ENCODE data around the gene CDK6. TPM values are rescaled to one million over a fixed set of nuclear protein-coding genes. Genes with fewer than 3 reads are reported as not detected.

CDK6 gene
- polyA plus RNA-seq, 2 of the 4 experiments (the other 2 are of a cell fraction) = 13.6 to 25.9 TPM

DNA sequence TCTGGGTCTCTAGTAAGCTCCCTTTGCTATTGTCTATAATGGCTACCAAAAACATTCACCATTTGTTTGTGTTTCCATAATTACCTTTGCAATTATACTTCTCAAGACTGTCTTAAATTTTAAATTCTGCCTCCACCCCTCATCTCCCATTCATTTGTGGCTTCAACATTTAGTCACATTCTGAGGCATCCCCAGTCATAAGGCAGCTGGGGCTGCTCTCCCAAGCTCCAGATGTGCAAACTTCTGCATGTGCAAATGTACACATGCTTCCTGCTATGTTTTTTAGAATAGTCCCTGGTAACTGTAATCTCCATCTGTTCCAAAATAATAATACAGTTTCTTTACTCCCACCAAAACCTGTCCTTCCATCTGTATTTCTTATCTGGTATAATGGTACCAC lies 97.3 kb downstream of the CDK6 start:
- Histone ChIP-seq H3K4me1 (peaks cover 44% of the 10 kb centered on the region), H3K4me2 (no peak overlapping the region), H3K27ac (peak overlapping the region in 1 of 2 experiments; percentile 75; a peak in 3 of 6 replicates), H3K9me3 (peaks cover 2% of the 10 kb centered on the region; the same call in 1 of the 3 replicates), H3K4me3 (no peak overlapping the region)
- FAIRE-seq = no peak
- ChIA-PET POLR2A (no interaction called here), CTCF (interaction anchor here (3.2 to 3.5 kb wide), 2 partner anchors 94 kb away, joined by 10 to 20 read pairs; no protein-coding TSS in a partner anchor)
- no peak for DNase-seq (ENCODE audit: low read depth in 1 of 2, low spot score in 1 of 2)
- TF ChIP-seq, protein P1, sequence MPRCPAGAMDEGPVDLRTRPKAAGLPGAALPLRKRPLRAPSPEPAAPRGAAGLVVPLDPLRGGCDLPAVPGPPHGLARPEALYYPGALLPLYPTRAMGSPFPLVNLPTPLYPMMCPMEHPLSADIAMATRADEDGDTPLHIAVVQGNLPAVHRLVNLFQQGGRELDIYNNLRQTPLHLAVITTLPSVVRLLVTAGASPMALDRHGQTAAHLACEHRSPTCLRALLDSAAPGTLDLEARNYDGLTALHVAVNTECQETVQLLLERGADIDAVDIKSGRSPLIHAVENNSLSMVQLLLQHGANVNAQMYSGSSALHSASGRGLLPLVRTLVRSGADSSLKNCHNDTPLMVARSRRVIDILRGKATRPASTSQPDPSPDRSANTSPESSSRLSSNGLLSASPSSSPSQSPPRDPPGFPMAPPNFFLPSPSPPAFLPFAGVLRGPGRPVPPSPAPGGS (IDR thresholded peaks at IDR 0.05) = no peak
- no peak for TF ChIP-seq CEBPB (IDR thresholded peaks at IDR 0.05)
- ATAC-seq = no peak

DNA sequence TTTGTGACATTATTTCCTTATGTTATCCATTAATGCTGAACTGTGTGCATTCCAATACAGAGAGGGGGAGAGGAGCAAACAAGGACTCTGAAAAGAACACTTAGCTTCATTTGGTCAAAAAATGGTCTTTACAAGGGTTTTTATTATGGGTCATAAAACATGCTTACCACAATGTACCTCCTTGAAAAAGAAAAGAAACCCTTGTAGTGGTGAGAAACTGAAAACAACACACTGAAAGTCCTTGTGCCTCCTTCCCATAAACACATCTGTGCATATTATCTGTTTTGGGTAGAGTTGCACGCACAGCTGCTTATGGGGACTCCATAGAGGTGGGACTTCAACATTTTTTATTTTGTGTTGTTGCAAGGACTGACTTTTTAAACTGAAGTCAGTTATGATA lies 98.7 kb downstream of the CDK6 start:
- peaks cover 41% of the 10 kb centered on the region for H3K4me1 ChIP-seq
- TF ChIP-seq MAFK (IDR thresholded peaks at IDR 0.05; ENCODE audit: partially characterized antibody) (no peak), KDM5A (IDR thresholded peaks at IDR 0.05) (no peak), EHMT2 (IDR thresholded peaks at IDR 0.05; ENCODE audit: low read depth) (no peak), MYC (IDR thresholded peaks at IDR 0.05; ENCODE audit: borderline replicate concordance, low read length) (no peak), HEYL (CRISPR knock-in tag; IDR thresholded peaks at IDR 0.05) (no peak), HOXB5 (CRISPR knock-in tag; IDR thresholded peaks at IDR 0.05) (no peak), ZSCAN20 (CRISPR knock-in tag; IDR thresholded peaks at IDR 0.05) (no peak), ZFP36 (IDR thresholded peaks at IDR 0.05; ENCODE audit: borderline replicate concordance, partially characterized antibody) (no peak), BHLHE40 (IDR thresholded peaks at IDR 0.05; ENCODE audit: low read depth, low read length) (no peak), ZC3H11A (IDR thresholded peaks at IDR 0.05) (no peak), EHF (CRISPR knock-in tag; IDR thresholded peaks at IDR 0.05) (no peak)
- TF ChIP-seq, protein P2, sequence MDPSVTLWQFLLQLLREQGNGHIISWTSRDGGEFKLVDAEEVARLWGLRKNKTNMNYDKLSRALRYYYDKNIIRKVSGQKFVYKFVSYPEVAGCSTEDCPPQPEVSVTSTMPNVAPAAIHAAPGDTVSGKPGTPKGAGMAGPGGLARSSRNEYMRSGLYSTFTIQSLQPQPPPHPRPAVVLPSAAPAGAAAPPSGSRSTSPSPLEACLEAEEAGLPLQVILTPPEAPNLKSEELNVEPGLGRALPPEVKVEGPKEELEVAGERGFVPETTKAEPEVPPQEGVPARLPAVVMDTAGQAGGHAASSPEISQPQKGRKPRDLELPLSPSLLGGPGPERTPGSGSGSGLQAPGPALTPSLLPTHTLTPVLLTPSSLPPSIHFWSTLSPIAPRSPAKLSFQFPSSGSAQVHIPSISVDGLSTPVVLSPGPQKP (IDR thresholded peaks at IDR 0.05; ENCODE audit: low read depth, low read length) = no peak
- TF ChIP-seq, protein P1 (IDR thresholded peaks at IDR 0.05) = no peak
- TF ChIP-seq, protein P3, sequence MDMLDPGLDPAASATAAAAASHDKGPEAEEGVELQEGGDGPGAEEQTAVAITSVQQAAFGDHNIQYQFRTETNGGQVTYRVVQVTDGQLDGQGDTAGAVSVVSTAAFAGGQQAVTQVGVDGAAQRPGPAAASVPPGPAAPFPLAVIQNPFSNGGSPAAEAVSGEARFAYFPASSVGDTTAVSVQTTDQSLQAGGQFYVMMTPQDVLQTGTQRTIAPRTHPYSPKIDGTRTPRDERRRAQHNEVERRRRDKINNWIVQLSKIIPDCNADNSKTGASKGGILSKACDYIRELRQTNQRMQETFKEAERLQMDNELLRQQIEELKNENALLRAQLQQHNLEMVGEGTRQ (IDR thresholded peaks at IDR 0.05) = no peak
- ATAC-seq = no peak
- no peak overlapping the region for H3K4me2 ChIP-seq
- 100% methylated on average over 1 of the region's 1 CpG for WGBS (ENCODE audit: missing lambda C conversion rate)
- H3K4me3 ChIP-seq = no peak overlapping the region
- DNase-seq (ENCODE audit: low read depth in 1 of 2, low spot score in 1 of 2) = no peak
- FAIRE-seq = no peak
- CTCF ChIA-PET = interaction anchor here (0.9 to 3.5 kb wide), 3 partner anchors 10 to 95 kb away, joined by 3 to 10 read pairs (median 3); no protein-coding TSS in a partner anchor
- no peaks in the 10 kb centered on the region for H3K9me3 ChIP-seq
- H3K27ac ChIP-seq = peak overlapping the region in 1 of 2 experiments; percentile 51; a peak in 3 of 6 replicates
- POLR2A ChIA-PET = no interaction called here

DNA sequence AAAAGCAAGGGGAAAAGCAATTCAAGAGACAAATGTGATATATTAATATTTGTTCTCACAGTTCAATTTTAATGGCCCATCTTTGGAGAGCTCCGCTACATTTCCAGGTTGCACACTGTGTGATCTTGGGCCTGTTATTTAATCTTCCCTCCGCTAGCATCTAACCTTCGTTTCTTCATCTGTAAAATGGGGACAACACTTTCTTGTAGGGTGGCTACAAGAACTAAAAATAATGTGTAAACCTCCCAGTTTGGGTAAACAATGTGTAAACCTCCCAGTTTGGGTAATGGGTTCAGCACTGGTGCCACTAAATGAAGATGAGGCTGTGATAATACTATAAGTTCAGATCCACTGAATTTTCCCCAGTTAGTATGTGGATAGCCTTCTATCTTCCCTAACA lies 99.5 kb downstream of the CDK6 start:
- no peak overlapping the region for H3K4me3 ChIP-seq
- WGBS (ENCODE audit: missing lambda C conversion rate) = 96% methylated on average over 3 of the region's 3 CpGs
- no peaks in the 10 kb centered on the region for H3K9me3 ChIP-seq
- H3K4me2 ChIP-seq = no peak overlapping the region
- FAIRE-seq (no peak), DNase-seq (ENCODE audit: low read depth in 1 of 2, low spot score in 1 of 2) (no peak), ATAC-seq (no peak)
- H3K27ac ChIP-seq = no peak overlapping the region
- ChIA-PET POLR2A (no interaction called here), CTCF (interaction anchor here (0.7 to 3.5 kb wide), 2 partner anchors 96 to 1805 kb away, joined by 3 to 10 read pairs; no protein-coding TSS in a partner anchor)
- TF ChIP-seq POLR2AphosphoS2 (conservative IDR thresholded peaks at IDR 0.05; ENCODE audit: low read length) (no peak), KDM5A (IDR thresholded peaks at IDR 0.05) (no peak), ATOH8 (CRISPR knock-in tag; IDR thresholded peaks at IDR 0.05; ENCODE audit: low read depth) (no peak), MAFK (IDR thresholded peaks at IDR 0.05; ENCODE audit: partially characterized antibody) (no peak), RAD21 (conservative IDR thresholded peaks at IDR 0.05 in 1 of 2, IDR thresholded peaks at IDR 0.05 in 1 of 2) (no peak)
- TF ChIP-seq, protein P4, sequence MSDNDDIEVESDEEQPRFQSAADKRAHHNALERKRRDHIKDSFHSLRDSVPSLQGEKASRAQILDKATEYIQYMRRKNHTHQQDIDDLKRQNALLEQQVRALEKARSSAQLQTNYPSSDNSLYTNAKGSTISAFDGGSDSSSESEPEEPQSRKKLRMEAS (IDR thresholded peaks at IDR 0.05) = no peak
- H3K4me1 ChIP-seq = peaks cover 39% of the 10 kb centered on the region

Measured in A549 (cell line).